Vagina (tissue), 2 donors: Measurements from ENCODE around the gene PNMA8A.

Experiments
- CTCF ChIP-seq, 3 experiments: fragments of 450-650 bp in 2 of 3; fragments of 200-600 bp in 1 of 3; sonication (generic) in 1 of 3; IDR thresholded peaks; one replicate each; pipeline ENCODE4 v1.5.1; 2017 to 2019; ENCODE audit warnings: antibody characterized with exemption in 3 of 3, mild to moderate bottlenecking in 2 of 3, moderate library complexity in 2 of 3
- POLR2A ChIP-seq, 2 donors: fragments of 450-650 bp; IDR thresholded peaks; one replicate each; pipeline ENCODE4 v1.6.1; 2017; ENCODE audit warnings: antibody characterized with exemption in 2 of 2, mild to moderate bottlenecking in 2 of 2, moderate library complexity in 2 of 2
- POLR2AphosphoS5 ChIP-seq, 2 donors: sonication (generic); formaldehyde crosslinking; IDR thresholded peaks; one replicate each; pipeline ENCODE4 v1.9.0; 2017; ENCODE audit warnings: antibody characterized with exemption in 2 of 2, mild to moderate bottlenecking in 2 of 2, low read depth in 1 of 2; ENCODE audit not compliant: insufficient read depth in 1 of 2

GRCh38 chr19:46420056-46420455 is 51.3 kb downstream of the PNMA8A start:
- TF ChIP-seq CTCF (IDR thresholded peaks at IDR 0.05): no peak
- no peak for TF ChIP-seq POLR2A (IDR thresholded peaks at IDR 0.05)
- TF ChIP-seq POLR2AphosphoS5 (IDR thresholded peaks at IDR 0.05; ENCODE audit: insufficient read depth in 1 of 2, low read depth in 1 of 2): no peak
